SK-N-SH treated with all-trans-retinoic acid at 6 μM for 48 hours (cell line): ENCODE results near the gene AKNA.

Experiments used
- ATAC-seq: fragments of 200-7000 bp; cut with Tn5 transposase; 3 replicates; pipeline ENCODE4 v1.9.1; 2020; ENCODE audit warnings: mild to moderate bottlenecking, moderate library complexity
- ARNTL ChIP-seq: fragments of 450-650 bp; formaldehyde crosslinking; IDR thresholded peaks from 2 replicates; pipeline ENCODE4 v1.5.0; 2020; ENCODE audit warnings: low read depth, mild to moderate bottlenecking, moderate library complexity, borderline replicate concordance
- BACH2 ChIP-seq: fragments of 250-450 bp; sonication (Bioruptor Pico); IDR thresholded peaks from 2 replicates; pipeline ENCODE4 v1.9.0; 2021; ENCODE audit warnings: mild to moderate bottlenecking, borderline replicate concordance
- CSDC2 ChIP-seq: fragments of 250-450 bp; sonication (Bioruptor Pico); IDR thresholded peaks from 2 replicates; pipeline ENCODE4 v1.5.0; 2020; ENCODE audit warnings: mild to moderate bottlenecking, moderate library complexity
- CSRNP3 ChIP-seq: fragments of 250-450 bp; sonication (Bioruptor Pico); IDR thresholded peaks from 2 replicates; pipeline ENCODE4 v1.5.1; 2021; ENCODE audit warnings: mild to moderate bottlenecking, moderate library complexity
- ESRRG ChIP-seq: fragments of 250-450 bp; sonication (Bioruptor Pico); IDR thresholded peaks from 2 replicates; pipeline ENCODE4 v1.6.1; 2021; ENCODE audit warnings: mild to moderate bottlenecking
- GLIS3 ChIP-seq: fragments of 250-450 bp; sonication (Bioruptor Pico); IDR thresholded peaks from 2 replicates; pipeline ENCODE4 v1.5.0; 2020; ENCODE audit warnings: mild to moderate bottlenecking, moderate library complexity
- ISL1 ChIP-seq: fragments of 250-450 bp; sonication (Bioruptor Pico); IDR thresholded peaks from 2 replicates; pipeline ENCODE4 v2.1.2; 2022; ENCODE audit warnings: mild to moderate bottlenecking, moderate library complexity
- OSR1 ChIP-seq: fragments of 250-450 bp; sonication (Bioruptor Pico); IDR thresholded peaks from 2 replicates; pipeline ENCODE4 v1.8.0; 2022; ENCODE audit warnings: moderate library complexity, mild to moderate bottlenecking, inconsistent platforms
- PATZ1 ChIP-seq: fragments of 250-450 bp; sonication (Bioruptor Pico); IDR thresholded peaks from 2 replicates; pipeline ENCODE4 v1.8.0; 2020; ENCODE audit warnings: mild to moderate bottlenecking, moderate library complexity, borderline replicate concordance
- POU6F1 ChIP-seq: fragments of 250-450 bp; sonication (Bioruptor Pico); IDR thresholded peaks from 2 replicates; pipeline ENCODE4 v1.8.0; 2021; ENCODE audit warnings: low read depth, mild to moderate bottlenecking, moderate library complexity, borderline replicate concordance
- RARB ChIP-seq: fragments of 250-450 bp; sonication (Bioruptor Pico); IDR thresholded peaks from 2 replicates; pipeline ENCODE4 v1.8.0; 2021; ENCODE audit warnings: mild to moderate bottlenecking, moderate library complexity
- SNAI2 ChIP-seq: fragments of 250-450 bp; sonication (Bioruptor Pico); IDR thresholded peaks from 2 replicates; pipeline ENCODE4 v1.5.0; 2020; ENCODE audit warnings: mild to moderate bottlenecking, moderate library complexity
- TOX ChIP-seq: fragments of 250-450 bp; sonication (Bioruptor Pico); IDR thresholded peaks from 2 replicates; pipeline ENCODE4 v1.8.0; 2021; ENCODE audit warnings: mild to moderate bottlenecking, moderate library complexity, borderline replicate concordance
- TSHZ2 ChIP-seq: fragments of 250-450 bp; sonication (Bioruptor Pico); IDR thresholded peaks from 2 replicates; pipeline ENCODE4 v1.5.0; 2020; ENCODE audit warnings: mild to moderate bottlenecking, moderate library complexity
- ZC3H10 ChIP-seq: fragments of 250-450 bp; sonication (Bioruptor Pico); IDR thresholded peaks from 2 replicates; pipeline ENCODE4 v1.5.1; 2021; ENCODE audit warnings: mild to moderate bottlenecking, moderate library complexity
- ZFP3 ChIP-seq: fragments of 250-450 bp; sonication (Bioruptor Pico); IDR thresholded peaks from 2 replicates; pipeline ENCODE4 v1.5.0; 2020; ENCODE audit warnings: mild to moderate bottlenecking, moderate library complexity
- ZFP30 ChIP-seq: fragments of 450-650 bp; formaldehyde crosslinking; IDR thresholded peaks from 2 replicates; pipeline ENCODE4 v1.5.0; 2022; ENCODE audit warnings: mild to moderate bottlenecking, moderate library complexity
- ZNF565 ChIP-seq: fragments of 450-650 bp; formaldehyde crosslinking; conservative IDR thresholded peaks from 2 replicates; pipeline ENCODE4 v1.5.0; 2020; ENCODE audit warnings: low read depth, mild to moderate bottlenecking, moderate library complexity
- ZNF70 ChIP-seq: fragments of 450-650 bp; formaldehyde crosslinking; IDR thresholded peaks from 2 replicates; pipeline ENCODE4 v1.5.0; 2020; ENCODE audit warnings: mild to moderate bottlenecking, moderate library complexity

The AKNA gene

GRCh38 chr9:114348261-114348905, 39.4 kb downstream of the AKNA start:
- peak; percentile 3 for ATAC-seq
- no peak for TF ChIP-seq TOX (CRISPR knock-in tag)

- no peak for TF ChIP-seq SNAI2 (CRISPR knock-in tag)
- TF ChIP-seq ZNF70 (CRISPR knock-in tag): no peak
- TF ChIP-seq ZFP30 (CRISPR knock-in tag): no peak
- TF ChIP-seq TSHZ2 (CRISPR knock-in tag): no peak
- no peak for TF ChIP-seq ARNTL (CRISPR knock-in tag)
- TF ChIP-seq RARB (CRISPR knock-in tag): no peak
- no peak for TF ChIP-seq POU6F1 (CRISPR knock-in tag)
- no peak for TF ChIP-seq PATZ1 (CRISPR knock-in tag)
- no peak for TF ChIP-seq CSRNP3 (CRISPR knock-in tag)
- TF ChIP-seq CSDC2 (CRISPR knock-in tag): no peak
- TF ChIP-seq, all 23 proteins: peak for 0
- no peak for ATAC-seq
These were observed 40.1 kb downstream of the AKNA start for GRCh38 chr9:114347675-114348074.

- TF ChIP-seq OSR1 (CRISPR knock-in tag) (no peak), ESRRG (CRISPR knock-in tag) (no peak), TSHZ2 (CRISPR knock-in tag) (no peak), ZNF70 (CRISPR knock-in tag) (no peak), ISL1 (CRISPR knock-in tag) (no peak), ZFP3 (CRISPR knock-in tag) (no peak), GLIS3 (CRISPR knock-in tag) (no peak), RARB (CRISPR knock-in tag) (no peak), ZC3H10 (CRISPR knock-in tag) (no peak), CSRNP3 (CRISPR knock-in tag) (no peak), SNAI2 (CRISPR knock-in tag) (no peak), ZFP30 (CRISPR knock-in tag) (no peak), BACH2 (CRISPR knock-in tag) (no peak), POU6F1 (CRISPR knock-in tag) (no peak), TOX (CRISPR knock-in tag) (no peak), PATZ1 (CRISPR knock-in tag) (no peak), ZNF565 (CRISPR knock-in tag) (no peak)
- no peak for ATAC-seq
These were observed 41.6 kb downstream of the AKNA start for GRCh38 chr9:114346146-114346545.
